G401 (cell line): ENCODE measurements around the gene TMEM18. TPM values are rescaled to one million over a fixed set of nuclear protein-coding genes. Genes with fewer than 3 reads are reported as not detected.

Source experiments
- DNase-seq: peaks from one replicate; pipeline ENCODE4 v3.0.0-alpha.2; 2015; ENCODE audit warnings: low spot score
- in situ Hi-C: cut with HindIII; loops from 2 replicates; pipeline ENCODE4 v1.10.0; 2016; ENCODE audit warnings: low sequenced_read_pairs, mixed read lengths
- total RNA-seq: library from RNA; depleted of rRNA; stranded (reverse); fragments of >200 nt; shearing (Covaris generic); gene quantifications from 2 replicates; pipeline ENCODE4 v1.2.3, GENCODE V29; 2014

Gene TMEM18
- total RNA-seq, 1 experiment from 2014 or later = 18.1 TPM

DNA sequence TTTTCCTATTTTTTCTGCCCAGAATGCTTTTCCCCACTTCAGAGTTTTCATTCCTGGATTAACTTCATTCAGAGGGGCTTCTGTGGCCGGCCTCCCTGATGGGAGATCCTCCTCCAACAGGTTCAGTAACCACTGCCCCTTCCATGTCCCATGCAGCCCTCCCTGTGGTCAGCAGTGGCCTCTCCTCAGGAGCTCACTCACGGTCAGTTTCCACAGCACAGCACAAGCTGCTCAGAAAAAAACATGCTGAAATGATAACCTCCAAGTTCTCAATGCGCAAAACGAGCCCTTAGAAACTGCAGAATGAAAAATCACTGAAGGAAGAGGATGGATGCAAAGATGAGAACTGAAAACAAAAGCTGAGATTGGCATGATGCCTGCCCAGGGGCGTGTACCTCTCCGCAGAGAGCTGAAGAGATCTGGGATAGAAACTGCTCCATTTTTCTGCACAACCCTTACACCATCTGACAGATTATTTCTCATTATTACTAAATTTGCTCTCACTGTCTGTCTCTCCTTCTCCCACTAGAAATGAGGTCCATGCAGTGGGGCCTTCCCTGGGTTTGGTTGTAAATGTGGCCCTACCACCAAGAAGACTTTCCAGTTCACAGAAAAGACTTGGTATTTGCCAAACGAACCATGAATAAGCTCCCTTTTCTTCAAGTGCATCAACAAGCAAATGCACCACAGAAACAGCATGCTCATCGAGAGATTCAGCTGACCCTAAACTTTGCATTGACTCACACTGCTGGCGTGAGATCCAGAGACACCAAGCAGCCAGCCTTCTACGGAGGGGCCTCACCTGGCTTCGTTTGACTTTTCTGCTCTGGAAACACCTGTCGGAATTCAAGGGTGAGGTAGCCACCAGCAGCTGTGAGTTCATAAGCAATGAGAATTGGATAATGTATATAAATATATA is 51.5 kb downstream of the TMEM18 start:
- DNase-seq = no peak
- in situ Hi-C loops = no loop called here

- no peak for DNase-seq
- in situ Hi-C loops = no loop called here
Observed at GRCh38 chr2:624551-625347, 52.5 kb downstream of the TMEM18 start.

DNA sequence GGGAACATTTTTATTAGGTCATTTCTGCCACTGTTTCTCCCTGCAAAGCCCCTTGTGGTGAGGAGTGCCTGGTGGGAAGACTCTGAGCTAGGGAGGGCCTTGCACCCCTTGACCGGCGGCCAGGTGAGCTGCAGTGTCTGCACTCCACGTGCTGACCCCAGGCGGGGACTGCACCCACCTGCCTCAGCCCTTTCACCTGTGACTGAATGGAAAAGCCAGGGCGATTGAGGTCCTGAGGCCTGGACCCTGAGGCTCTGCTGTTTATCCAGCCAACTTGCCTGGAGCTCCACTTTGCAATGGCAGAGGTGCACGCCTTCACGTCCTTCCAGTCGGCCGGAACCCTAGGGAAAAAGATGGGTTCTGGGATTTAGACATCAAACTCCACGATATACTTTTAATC is 53.1 kb downstream of the TMEM18 start:
- in situ Hi-C loops = no loop called here
- DNase-seq = no peak

DNA sequence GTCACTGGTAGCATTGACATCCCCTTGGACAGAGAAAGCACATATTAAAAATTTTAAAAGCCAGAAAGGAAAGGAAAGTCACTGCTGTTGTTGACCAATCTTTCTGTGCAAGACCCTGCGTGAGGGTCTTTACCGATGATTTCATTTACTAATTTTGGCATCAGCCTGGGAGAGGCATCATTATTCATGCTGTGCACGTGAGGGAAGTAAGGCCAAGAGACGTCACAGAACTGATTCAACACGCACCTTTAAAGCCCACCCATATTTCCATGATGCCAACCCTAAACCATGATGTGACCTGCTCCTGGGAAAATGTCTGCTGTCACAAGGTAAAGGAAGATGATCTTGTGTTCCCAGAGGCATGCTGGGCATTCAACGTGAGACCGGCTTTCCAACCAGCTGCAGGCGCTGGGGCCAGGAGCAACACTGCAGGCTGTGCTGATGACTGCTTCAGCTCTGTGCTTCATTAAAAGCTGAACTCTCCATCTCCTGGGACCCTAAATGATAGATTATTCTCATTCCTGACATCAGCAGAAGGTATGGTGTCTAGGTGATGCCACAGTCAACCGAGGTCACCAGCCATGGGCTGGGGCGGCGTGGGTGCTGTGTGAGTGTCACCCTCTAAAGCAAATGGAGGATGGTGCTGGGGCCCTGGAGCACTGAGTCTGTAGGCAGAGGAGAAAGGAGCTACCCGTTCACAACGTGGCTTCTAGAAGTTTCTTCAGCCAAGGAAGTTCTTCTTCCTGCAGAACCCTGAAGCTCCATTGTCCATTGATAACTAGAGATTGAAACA is 53.9 kb downstream of the TMEM18 start:
- no peak for DNase-seq
- in situ Hi-C loops = no loop called here

DNA sequence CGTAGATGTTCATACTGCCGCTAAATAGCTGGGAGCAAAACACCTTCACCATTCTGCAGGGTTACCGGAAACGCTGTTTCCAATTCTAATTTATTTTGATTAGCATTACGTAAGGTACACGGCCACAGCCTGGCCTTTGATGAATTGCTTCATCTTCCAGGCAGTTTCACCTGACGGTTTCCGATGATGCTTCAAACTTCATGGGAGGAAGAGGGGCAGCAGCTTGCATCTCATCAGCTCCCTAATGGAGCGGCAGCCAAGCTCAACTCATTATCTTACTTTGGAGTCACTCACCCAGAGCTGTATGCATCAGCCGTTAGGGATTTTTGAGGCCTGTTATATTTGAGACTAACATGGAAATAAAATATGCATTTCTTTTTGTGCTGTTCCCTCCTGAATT is 54.8 kb downstream of the TMEM18 start:
- in situ Hi-C loops = no loop called here
- no peak for DNase-seq

DNA sequence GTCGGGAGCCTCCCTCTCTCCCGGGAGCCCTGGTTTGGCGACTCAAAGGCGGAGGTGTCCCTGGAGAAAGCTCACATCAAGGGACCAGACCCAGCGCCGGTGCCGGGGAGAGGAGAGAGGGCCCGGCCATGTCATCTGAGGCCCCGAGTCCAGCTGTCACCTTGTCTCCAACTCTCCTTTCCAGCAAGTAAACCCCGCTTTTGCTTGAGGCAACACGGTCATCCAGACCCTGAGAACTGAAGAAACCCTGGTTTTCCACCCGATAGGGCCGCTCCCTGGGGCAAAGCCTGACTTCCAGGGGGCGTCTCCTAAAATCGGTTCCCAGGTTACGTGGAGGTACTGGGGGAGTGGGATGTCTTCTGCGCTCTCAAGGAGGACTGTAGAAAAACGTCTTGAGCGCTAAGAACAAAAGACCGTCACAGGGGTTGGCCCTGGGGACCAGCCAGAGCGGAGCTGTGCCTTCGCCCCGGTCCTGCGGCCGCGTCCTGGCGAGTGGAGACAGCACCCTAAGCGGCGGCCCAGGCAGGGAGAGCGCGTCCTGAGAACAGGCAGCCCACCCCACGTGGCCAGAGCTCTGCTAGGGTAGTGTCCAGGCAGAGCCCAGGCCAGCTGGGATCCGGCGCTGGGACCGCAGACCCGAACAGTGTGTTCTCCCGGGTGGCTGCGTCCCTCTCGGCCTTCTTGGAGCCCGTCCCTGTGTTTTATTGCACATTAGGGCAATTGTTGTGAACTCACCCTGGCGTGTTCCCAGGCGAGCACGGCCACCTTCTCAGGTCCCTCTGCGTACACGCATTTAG is 55.7 kb downstream of the TMEM18 start:
- in situ Hi-C loops = no loop called here
- DNase-seq = no peak

- no peak for DNase-seq
- in situ Hi-C loops = no loop called here
Observed at GRCh38 chr2:620471-621302, 56.5 kb downstream of the TMEM18 start.

DNA sequence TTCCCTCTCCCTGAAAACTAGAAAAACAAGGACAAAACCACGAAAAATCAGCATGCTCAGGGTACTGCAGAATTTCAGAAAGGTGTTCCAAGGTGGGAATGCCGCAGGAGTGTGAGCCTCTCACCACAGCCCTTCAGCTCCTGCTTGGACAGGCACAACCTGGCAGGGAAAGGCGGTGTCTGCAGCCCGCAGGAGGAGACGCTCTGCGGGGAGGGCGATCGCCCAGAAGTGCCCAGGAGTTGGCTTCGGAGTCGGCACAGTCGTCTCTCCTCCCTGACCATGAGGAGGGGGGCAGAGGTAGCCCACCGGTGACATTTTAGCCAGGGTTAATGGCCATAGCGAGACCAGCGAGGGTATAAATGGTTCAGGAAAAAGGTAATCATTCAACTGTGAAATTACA is 57.2 kb downstream of the TMEM18 start:
- in situ Hi-C loops = no loop called here
- no peak for DNase-seq

DNA sequence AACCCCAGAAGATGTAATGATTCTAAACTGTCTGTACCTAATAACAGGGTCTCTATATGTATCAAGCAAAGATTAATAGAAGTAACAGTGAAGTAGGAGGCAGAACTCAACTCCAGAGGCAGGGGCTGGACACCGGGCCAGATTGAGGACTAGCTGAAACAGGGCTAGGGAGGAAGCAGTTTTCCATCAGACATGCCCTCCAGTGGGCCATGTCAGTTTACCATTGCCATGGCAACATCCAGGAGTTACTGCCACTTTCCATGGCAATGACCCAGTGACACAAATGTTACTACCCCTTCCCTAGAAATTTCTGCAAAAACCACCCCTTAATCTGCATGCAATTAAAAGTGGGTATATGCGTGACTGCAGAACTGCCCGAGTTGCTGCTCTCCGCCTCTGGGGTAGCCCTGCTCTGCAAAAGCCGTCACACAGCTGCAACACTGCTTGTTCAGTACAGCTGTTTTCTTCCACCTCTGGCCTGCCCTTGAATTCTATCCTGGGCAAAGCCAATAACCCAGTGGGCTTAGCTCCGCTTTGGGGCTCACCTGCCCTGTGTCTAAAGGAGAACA is 58.7 kb downstream of the TMEM18 start:
- no peak for DNase-seq
- in situ Hi-C loops = no loop called here

DNA sequence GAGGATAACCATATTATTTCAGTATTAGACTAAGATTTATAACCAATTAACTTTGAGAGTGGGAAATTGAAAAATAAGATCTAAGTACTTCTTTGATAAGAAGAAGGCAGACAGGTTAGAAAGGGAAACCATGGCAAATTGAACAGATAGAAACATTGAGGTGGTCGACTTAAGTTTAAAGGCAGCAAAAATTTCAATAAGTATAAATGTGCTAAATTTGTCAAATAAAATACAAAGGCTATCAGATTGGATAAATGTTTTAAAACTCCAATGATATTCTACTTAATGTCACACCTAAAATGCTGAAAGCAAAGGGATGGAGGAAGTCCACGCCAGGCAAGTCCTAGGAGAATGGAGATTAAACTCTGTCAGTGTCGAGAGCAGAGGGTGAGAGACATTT is 59.2 kb downstream of the TMEM18 start:
- in situ Hi-C loops = no loop called here

More for the DNA sequence above, 59.2 kb downstream of the TMEM18 start:
- no peak for DNase-seq
